ENCODE data around the gene TNFSF15. TPM values are rescaled to one million over a fixed set of nuclear protein-coding genes. Genes with fewer than 3 reads are reported as not detected.

TNFSF15 gene
- total and polyA plus RNA-seq, 9 donors: 0.15 to 0.72 (median 0.29) TPM

DNA sequence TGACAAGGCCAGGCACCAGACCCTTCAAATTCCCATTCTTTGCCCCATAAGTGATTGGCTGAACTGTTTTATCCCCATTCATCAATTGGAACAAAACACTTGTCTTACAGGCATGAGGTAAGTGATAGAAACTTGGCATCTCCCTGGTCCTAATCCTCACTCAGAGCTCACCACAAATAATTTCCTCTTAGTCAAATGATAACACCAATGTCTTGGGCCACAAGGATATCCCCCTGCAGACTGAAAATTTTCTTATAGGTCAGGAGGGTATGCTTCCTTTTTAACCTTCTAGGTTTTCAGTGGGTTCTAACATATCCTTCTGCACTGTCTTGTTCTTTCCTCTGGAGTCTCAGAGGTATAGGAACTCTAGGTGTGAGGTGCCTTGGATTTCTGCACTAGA lies 14.5 kb downstream of the TNFSF15 start:
- Histone ChIP-seq H3K27me3 (ENCODE audit: control insufficient read depth, insufficient read depth, low read length) (no peaks in the 10 kb centered on the region), H3K27ac (ENCODE audit: low read length) (no peak overlapping the region), H3K36me3 (ENCODE audit: control insufficient read depth, insufficient read depth, low read length) (no peaks in the 10 kb centered on the region), H3K4me1 (ENCODE audit: control insufficient read depth, insufficient read depth, low read length) (no peaks in the 10 kb centered on the region), H3K4me3 (ENCODE audit: low read length) (no peak overlapping the region), H3K9me3 (replicated peaks; ENCODE audit: control insufficient read depth, low read depth, low read length) (no peaks in the 10 kb centered on the region)
- no peak for DNase-seq

- Histone ChIP-seq H3K27ac (ENCODE audit: low read length) (no peak overlapping the region), H3K4me1 (ENCODE audit: control insufficient read depth, insufficient read depth, low read length) (peaks cover 3% of the 10 kb centered on the region), H3K9me3 (replicated peaks; ENCODE audit: control insufficient read depth, low read depth, low read length) (no peaks in the 10 kb centered on the region), H3K36me3 (ENCODE audit: control insufficient read depth, insufficient read depth, low read length) (no peaks in the 10 kb centered on the region), H3K27me3 (ENCODE audit: control insufficient read depth, insufficient read depth, low read length) (no peaks in the 10 kb centered on the region), H3K4me3 (ENCODE audit: low read length) (no peak overlapping the region)
- 60% methylated on average over 5 of the region's 6 CpGs for WGBS (ENCODE audit: insufficient coverage)
- no peak for DNase-seq
These were observed 15.3 kb downstream of the TNFSF15 start for GRCh38 chr9:114790521-114790920.

GRCh38 chr9:114789006-114789405 lies 16.8 kb downstream of the TNFSF15 start:
- no peak for DNase-seq
- H3K36me3 ChIP-seq (ENCODE audit: control insufficient read depth, insufficient read depth, low read length): no peaks in the 10 kb centered on the region
- no CpG with 5 or more reads among the region's 3 CpGs for WGBS (ENCODE audit: insufficient coverage)
- no peaks in the 10 kb centered on the region for H3K27me3 ChIP-seq (ENCODE audit: control insufficient read depth, insufficient read depth, low read length)
- H3K9me3 ChIP-seq (replicated peaks; ENCODE audit: control insufficient read depth, low read depth, low read length): no peaks in the 10 kb centered on the region
- H3K4me3 ChIP-seq (ENCODE audit: low read length): no peak overlapping the region
- peaks cover 3% of the 10 kb centered on the region for H3K4me1 ChIP-seq (ENCODE audit: control insufficient read depth, insufficient read depth, low read length)
- H3K27ac ChIP-seq (ENCODE audit: low read length): no peak overlapping the region

DNA sequence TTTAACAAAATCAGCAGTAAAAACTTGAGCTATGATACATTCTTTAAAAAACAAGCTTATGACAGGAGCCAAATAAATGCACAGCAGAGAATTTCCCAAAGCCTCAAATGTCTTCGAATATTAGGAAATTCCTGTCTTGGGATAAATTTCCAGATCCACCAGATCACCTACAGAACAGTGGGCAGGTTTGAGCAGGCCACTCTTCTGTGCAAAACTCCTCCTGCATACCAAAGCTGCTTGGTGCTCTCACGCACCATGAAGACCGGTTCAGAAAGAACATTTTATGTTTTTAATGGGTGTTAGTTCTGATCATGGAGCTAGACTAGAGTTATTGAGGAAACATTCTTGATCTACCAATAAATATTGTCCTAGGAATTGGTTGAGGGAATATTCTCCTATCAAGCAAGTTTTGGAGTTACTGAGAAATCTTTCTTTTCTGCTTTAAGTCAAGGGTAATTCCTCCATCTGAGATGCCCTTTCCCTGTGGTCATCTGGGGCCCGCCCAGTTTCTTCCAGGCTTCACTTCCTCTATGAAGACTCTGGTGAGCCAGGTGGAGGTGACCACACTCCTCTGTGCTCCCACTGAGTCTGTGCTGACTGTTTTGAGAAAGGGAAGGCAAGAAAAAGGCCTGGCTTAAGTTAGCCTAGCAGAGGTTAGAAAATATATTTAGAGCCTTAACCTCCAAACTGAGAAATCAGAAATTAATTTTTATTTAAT lies 17.9 kb downstream of the TNFSF15 start:
- Histone ChIP-seq H3K27me3 (ENCODE audit: control insufficient read depth, insufficient read depth, low read length) (no peaks in the 10 kb centered on the region), H3K27ac (ENCODE audit: low read length) (no peak overlapping the region), H3K4me1 (ENCODE audit: control insufficient read depth, insufficient read depth, low read length) (peaks cover 3% of the 10 kb centered on the region), H3K4me3 (ENCODE audit: low read length) (no peak overlapping the region), H3K9me3 (replicated peaks; ENCODE audit: control insufficient read depth, low read depth, low read length) (no peaks in the 10 kb centered on the region), H3K36me3 (ENCODE audit: control insufficient read depth, insufficient read depth, low read length) (no peaks in the 10 kb centered on the region)
- DNase-seq: no peak
- WGBS (ENCODE audit: insufficient coverage): no CpG with 5 or more reads among the region's 4 CpGs

GRCh38 chr9:114787214-114787613 lies 18.6 kb downstream of the TNFSF15 start:
- peaks cover 3% of the 10 kb centered on the region for H3K4me1 ChIP-seq (ENCODE audit: control insufficient read depth, insufficient read depth, low read length)
- no CpG with 5 or more reads among the region's 2 CpGs for WGBS (ENCODE audit: insufficient coverage)
- DNase-seq: no peak

DNA sequence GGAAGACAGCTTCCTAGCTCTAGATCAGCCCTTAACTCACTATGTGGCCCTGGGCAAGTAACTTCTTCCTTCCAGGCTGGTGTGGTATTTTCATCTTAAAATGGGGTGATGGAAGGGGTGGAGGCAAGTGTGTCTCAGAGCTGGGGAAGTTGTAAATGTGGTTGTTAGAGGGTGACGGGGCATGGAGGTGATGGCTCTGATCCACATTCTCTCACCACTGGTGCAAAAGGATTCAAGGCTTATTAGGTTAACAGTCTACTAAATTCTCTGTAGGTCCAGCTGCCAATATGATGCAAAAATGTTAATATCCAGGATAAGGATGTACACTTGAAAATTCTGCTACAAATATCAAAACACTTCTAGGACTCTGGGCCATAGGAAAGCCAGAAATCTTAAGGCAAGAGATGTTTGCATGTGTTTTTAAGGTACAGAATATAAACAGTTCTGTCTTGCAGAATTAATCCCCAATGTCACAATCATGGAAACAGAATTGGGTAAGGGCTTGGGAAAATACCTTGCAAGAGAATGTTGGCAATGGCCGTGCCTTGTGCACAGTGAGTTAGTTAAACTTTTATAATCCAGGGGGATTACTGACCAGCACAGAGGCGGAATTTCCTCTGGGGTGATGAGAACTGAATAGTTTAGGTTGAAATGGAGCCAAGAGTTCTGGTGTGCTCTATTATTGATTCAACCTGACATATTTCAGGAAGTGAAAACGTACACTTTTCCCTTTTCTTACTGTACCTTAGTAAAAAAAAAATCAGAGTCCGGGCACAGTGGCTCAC lies 19.8 kb downstream of the TNFSF15 start:
- no peak overlapping the region for H3K27ac ChIP-seq (ENCODE audit: low read length)
- no peaks in the 10 kb centered on the region for H3K9me3 ChIP-seq (replicated peaks; ENCODE audit: control insufficient read depth, low read depth, low read length)
- peaks cover 3% of the 10 kb centered on the region for H3K4me1 ChIP-seq (ENCODE audit: control insufficient read depth, insufficient read depth, low read length)
- WGBS (ENCODE audit: insufficient coverage): 20% methylated on average over 1 of the region's 5 CpGs
- no peaks in the 10 kb centered on the region for H3K27me3 ChIP-seq (ENCODE audit: control insufficient read depth, insufficient read depth, low read length)
- no peak overlapping the region for H3K4me3 ChIP-seq (ENCODE audit: low read length)
- no peaks in the 10 kb centered on the region for H3K36me3 ChIP-seq (ENCODE audit: control insufficient read depth, insufficient read depth, low read length)
- DNase-seq: peak; percentile 48

More at GRCh38 chr9:114787214-114787613, 18.6 kb downstream of the TNFSF15 start:
- Histone ChIP-seq H3K27me3 (ENCODE audit: control insufficient read depth, insufficient read depth, low read length) (no peaks in the 10 kb centered on the region), H3K36me3 (ENCODE audit: control insufficient read depth, insufficient read depth, low read length) (no peaks in the 10 kb centered on the region), H3K27ac (ENCODE audit: low read length) (no peak overlapping the region), H3K4me3 (ENCODE audit: low read length) (no peak overlapping the region), H3K9me3 (replicated peaks; ENCODE audit: control insufficient read depth, low read depth, low read length) (no peaks in the 10 kb centered on the region)

DNA sequence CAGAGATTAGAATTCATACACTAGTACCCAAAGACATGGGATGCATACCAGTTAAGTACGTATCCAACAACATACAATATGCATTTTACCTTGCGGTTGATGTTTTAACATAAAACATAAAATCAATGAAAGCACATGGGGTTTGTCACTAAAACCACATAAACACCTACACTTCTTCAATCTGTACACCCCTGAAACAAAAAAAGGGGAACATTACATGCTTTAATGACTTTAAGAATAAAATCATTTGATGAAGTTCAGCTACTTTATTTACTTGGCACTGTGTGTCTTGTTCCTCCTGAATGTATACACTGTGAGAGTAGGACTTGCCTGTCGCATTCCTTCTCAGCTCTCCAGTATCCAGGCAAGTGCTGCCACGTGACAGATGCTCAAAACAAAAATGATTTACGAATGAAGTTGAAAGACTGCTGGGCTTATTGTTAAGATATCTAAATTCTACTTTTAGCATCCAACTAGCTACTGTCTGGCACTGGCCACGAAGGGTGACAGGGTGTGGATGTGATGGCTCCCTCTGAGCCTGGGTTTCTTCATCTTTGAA lies 21.0 kb downstream of the TNFSF15 start:
- Histone ChIP-seq H3K9me3 (replicated peaks; ENCODE audit: control insufficient read depth, low read depth, low read length) (no peaks in the 10 kb centered on the region), H3K27ac (ENCODE audit: low read length) (no peak overlapping the region), H3K27me3 (ENCODE audit: control insufficient read depth, insufficient read depth, low read length) (no peaks in the 10 kb centered on the region), H3K4me3 (ENCODE audit: low read length) (no peak overlapping the region), H3K36me3 (ENCODE audit: control insufficient read depth, insufficient read depth, low read length) (no peaks in the 10 kb centered on the region), H3K4me1 (ENCODE audit: control insufficient read depth, insufficient read depth, low read length) (peaks cover 3% of the 10 kb centered on the region)
- 67% methylated on average over 1 of the region's 6 CpGs for WGBS (ENCODE audit: insufficient coverage)
- DNase-seq: no peak

GRCh38 chr9:114782586-114782985 lies 23.3 kb downstream of the TNFSF15 start:
- H3K27me3 ChIP-seq (ENCODE audit: control insufficient read depth, insufficient read depth, low read length): no peaks in the 10 kb centered on the region
- no peaks in the 10 kb centered on the region for H3K36me3 ChIP-seq (ENCODE audit: control insufficient read depth, insufficient read depth, low read length)
- H3K27ac ChIP-seq (ENCODE audit: low read length): no peak overlapping the region
- no peaks in the 10 kb centered on the region for H3K9me3 ChIP-seq (replicated peaks; ENCODE audit: control insufficient read depth, low read depth, low read length)
- no peak for DNase-seq
- peaks cover 3% of the 10 kb centered on the region for H3K4me1 ChIP-seq (ENCODE audit: control insufficient read depth, insufficient read depth, low read length)
- no peak overlapping the region for H3K4me3 ChIP-seq (ENCODE audit: low read length)

GRCh38 chr9:114779352-114779845 lies 26.4 kb downstream of the TNFSF15 start:
- H3K27me3 ChIP-seq (ENCODE audit: control insufficient read depth, insufficient read depth, low read length): no peaks in the 10 kb centered on the region
- no peak overlapping the region for H3K27ac ChIP-seq (ENCODE audit: low read length)
- no peaks in the 10 kb centered on the region for H3K4me1 ChIP-seq (ENCODE audit: control insufficient read depth, insufficient read depth, low read length)
- no peak overlapping the region for H3K4me3 ChIP-seq (ENCODE audit: low read length)
- 59% methylated on average over 2 of the region's 4 CpGs for WGBS (ENCODE audit: insufficient coverage)
- H3K9me3 ChIP-seq (replicated peaks; ENCODE audit: control insufficient read depth, low read depth, low read length): no peaks in the 10 kb centered on the region
- no peaks in the 10 kb centered on the region for H3K36me3 ChIP-seq (ENCODE audit: control insufficient read depth, insufficient read depth, low read length)
- no peak for DNase-seq

DNA sequence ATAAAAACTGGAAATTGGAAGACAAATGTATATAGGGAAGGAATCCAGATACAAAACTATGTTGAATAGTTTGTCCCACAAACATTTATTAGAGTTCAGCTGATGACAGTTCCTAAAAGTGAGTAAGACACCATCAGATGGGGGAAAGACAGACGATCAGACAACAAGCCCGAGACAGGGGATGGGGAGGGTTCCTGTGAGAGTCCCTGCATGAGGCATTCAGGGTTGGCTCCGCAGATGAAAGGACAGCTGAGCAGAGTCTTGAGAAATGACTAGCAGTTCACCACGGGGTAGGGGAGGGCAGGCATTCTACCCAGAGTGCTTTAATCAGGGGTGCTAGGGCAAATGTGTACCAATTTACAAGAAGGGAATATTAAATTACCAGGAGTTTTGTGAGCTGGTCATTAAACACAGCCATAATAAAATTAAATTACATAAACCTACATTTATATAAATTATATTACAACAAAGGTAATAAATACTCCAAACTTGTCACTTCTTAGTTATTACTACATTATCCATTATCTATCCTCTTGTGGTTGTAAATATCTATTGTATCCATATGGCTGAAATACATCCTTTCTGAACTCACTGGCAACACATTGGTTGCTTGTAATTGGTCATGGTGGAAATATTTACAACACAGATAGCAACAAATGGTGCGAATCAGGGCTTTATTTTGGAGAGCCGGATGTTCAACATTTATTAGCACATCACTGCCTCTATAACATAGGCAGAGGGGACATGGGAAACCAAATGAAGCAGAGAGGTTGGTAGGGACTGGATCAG lies 27.8 kb downstream of the TNFSF15 start:
- 13% methylated on average over 3 of the region's 6 CpGs for WGBS (ENCODE audit: insufficient coverage)
- peak; percentile 48 for DNase-seq
- H3K36me3 ChIP-seq (ENCODE audit: control insufficient read depth, insufficient read depth, low read length): no peaks in the 10 kb centered on the region
- H3K27me3 ChIP-seq (ENCODE audit: control insufficient read depth, insufficient read depth, low read length): no peaks in the 10 kb centered on the region
- no peaks in the 10 kb centered on the region for H3K9me3 ChIP-seq (replicated peaks; ENCODE audit: control insufficient read depth, low read depth, low read length)
- no peak overlapping the region for H3K27ac ChIP-seq (ENCODE audit: low read length)
- H3K4me3 ChIP-seq (ENCODE audit: low read length): no peak overlapping the region
- no peaks in the 10 kb centered on the region for H3K4me1 ChIP-seq (ENCODE audit: control insufficient read depth, insufficient read depth, low read length)
